HL-60 (cell line): ENCODE data around the gene SH3PXD2A.

ENCODE experiments used
- DNase-seq, 2 experiments: peaks; one replicate each; pipeline ENCODE4 v3.0.0-alpha.2; 2010 to 2020; ENCODE audit warnings: low read depth in 1 of 2, low spot score in 1 of 2
- H3K27ac ChIP-seq: fragments of 250-450 bp; sonication (Bioruptor Pico); replicated peaks from 2 replicates; pipeline ENCODE4 v1.5.1; 2020; ENCODE audit warnings: mild to moderate bottlenecking, moderate library complexity
- H3K27me3 ChIP-seq: fragments of 250-450 bp; sonication (Bioruptor Pico); 2 replicates; pipeline ENCODE4 v1.5.1; 2021; ENCODE audit warnings: mild to moderate bottlenecking, moderate library complexity; ENCODE audit not compliant: insufficient read depth, poor library complexity, severe bottlenecking
- H3K4me3 ChIP-seq: replicated peaks from 2 replicates; pipeline ENCODE4 v1.5.1; 2011; ENCODE audit warnings: mild to moderate bottlenecking, control low read depth, low read length; ENCODE audit not compliant: insufficient read depth
- GABPA ChIP-seq: IDR thresholded peaks from 2 replicates; pipeline ENCODE4 v1.6.1; 2012; ENCODE audit warnings: low read depth
- POLR2AphosphoS5 ChIP-seq: IDR thresholded peaks from 2 replicates; pipeline ENCODE4 v1.6.1; 2012; ENCODE audit warnings: low read depth
- REST ChIP-seq: IDR thresholded peaks from 2 replicates; pipeline ENCODE4 v1.6.1; 2012; ENCODE audit warnings: low read depth; ENCODE audit not compliant: insufficient replicate concordance
- SPI1 ChIP-seq: IDR thresholded peaks from 2 replicates; pipeline ENCODE4 v1.6.1; 2012; ENCODE audit warnings: low read depth, mild to moderate bottlenecking, borderline replicate concordance
- TF ChIP-seq, protein P1 (sequence below): IDR thresholded peaks from one replicate; pipeline ENCODE4 v1.5.1; 2011; ENCODE audit warnings: low read length, control low read depth, inconsistent platforms; ENCODE audit not compliant: insufficient read depth

Gene SH3PXD2A

GRCh38 chr10:103556383-103557007, 298.9 kb downstream of the SH3PXD2A start:
- H3K4me3 ChIP-seq: no peak overlapping the region
- TF ChIP-seq, protein P1, sequence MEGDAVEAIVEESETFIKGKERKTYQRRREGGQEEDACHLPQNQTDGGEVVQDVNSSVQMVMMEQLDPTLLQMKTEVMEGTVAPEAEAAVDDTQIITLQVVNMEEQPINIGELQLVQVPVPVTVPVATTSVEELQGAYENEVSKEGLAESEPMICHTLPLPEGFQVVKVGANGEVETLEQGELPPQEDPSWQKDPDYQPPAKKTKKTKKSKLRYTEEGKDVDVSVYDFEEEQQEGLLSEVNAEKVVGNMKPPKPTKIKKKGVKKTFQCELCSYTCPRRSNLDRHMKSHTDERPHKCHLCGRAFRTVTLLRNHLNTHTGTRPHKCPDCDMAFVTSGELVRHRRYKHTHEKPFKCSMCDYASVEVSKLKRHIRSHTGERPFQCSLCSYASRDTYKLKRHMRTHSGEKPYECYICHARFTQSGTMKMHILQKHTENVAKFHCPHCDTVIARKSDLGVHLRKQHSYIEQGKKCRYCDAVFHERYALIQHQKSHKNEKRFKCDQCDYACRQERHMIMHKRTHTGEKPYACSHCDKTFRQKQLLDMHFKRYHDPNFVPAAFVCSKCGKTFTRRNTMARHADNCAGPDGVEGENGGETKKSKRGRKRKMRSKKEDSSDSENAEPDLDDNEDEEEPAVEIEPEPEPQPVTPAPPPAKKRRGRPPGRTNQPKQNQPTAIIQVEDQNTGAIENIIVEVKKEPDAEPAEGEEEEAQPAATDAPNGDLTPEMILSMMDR: no peak
- no peak for TF ChIP-seq POLR2AphosphoS5
- TF ChIP-seq GABPA: no peak
- no peak for TF ChIP-seq SPI1
- no peak for TF ChIP-seq REST
- peaks cover 20% of the 10 kb centered on the region for H3K27me3 ChIP-seq
- no peak overlapping the region for H3K27ac ChIP-seq
- DNase-seq: no peak

DNA sequence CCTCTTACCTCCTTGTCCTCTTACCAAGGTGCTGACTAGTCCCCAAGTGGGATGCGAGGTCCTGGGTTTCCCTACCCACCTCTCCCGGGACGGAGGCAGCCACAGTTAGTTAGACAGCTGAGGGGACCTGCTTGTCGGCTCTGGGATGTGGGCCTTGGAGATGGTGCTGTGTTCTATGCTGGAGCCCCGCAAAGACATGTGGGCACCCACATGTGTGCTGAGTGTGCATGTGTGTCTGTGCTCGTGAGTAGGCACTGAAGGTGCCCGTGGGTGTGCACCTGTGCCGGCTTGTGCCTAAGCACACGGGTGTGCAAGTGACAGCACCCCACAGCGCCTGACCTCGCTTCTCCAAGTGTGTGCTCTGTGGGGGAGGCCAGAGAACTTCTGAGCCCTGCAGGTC, 299.7 kb downstream of the SH3PXD2A start:
- H3K4me3 ChIP-seq: no peak overlapping the region
- no peak for DNase-seq
- no peak overlapping the region for H3K27ac ChIP-seq
- TF ChIP-seq GABPA (no peak), SPI1 (no peak), POLR2AphosphoS5 (no peak)
- TF ChIP-seq, protein P1: no peak
- peaks cover 20% of the 10 kb centered on the region for H3K27me3 ChIP-seq

DNA sequence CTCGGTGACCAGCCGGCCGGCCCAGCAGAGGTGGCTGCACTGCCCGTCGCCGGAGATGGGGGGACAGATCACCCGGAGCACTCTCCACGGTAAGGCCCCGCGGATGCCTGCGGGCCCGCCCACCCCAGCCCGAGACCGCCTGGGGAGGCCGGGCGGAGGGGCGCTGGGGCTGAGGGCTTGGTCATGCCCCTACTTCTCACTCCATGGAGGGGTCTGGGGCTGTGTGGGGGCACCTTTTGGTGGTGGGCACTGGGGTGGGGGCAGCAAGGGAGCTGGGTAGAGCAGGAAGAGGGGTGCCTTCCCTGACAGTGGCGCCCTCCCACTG, 300.1 kb downstream of the SH3PXD2A start:
- DNase-seq: no peak
- no peak overlapping the region for H3K27ac ChIP-seq

More for the DNA sequence above, 300.1 kb downstream of the SH3PXD2A start:
- H3K4me3 ChIP-seq: peak overlapping the region; percentile 34
- TF ChIP-seq GABPA (no peak), REST (no peak), SPI1 (no peak), POLR2AphosphoS5 (no peak)
- TF ChIP-seq, protein P1: no peak
- peaks cover 20% of the 10 kb centered on the region for H3K27me3 ChIP-seq
